HepG2 (cell line): Measurements from ENCODE around the gene C15orf62. TPM values are rescaled to one million over a fixed set of nuclear protein-coding genes. Genes with fewer than 3 reads are reported as not detected.

ENCODE experiments used
- ATAC-seq: fragments of 200-7000 bp; cut with Tn5 transposase; 3 replicates; pipeline ENCODE4 v1.9.1; 2020; ENCODE audit warnings: mild to moderate bottlenecking, moderate library complexity
- BruUV-seq: library from RNA; stranded (reverse); fragments of 400-500 nt; replicated peaks from 2 replicates; lab custom pipeline; 2021; lab: Mats Ljungman, UMichigan
- CTCF ChIA-PET: fragments of 300-600 bp; formaldehyde crosslinking; extraction: SDS; loops from one replicate; lab custom pipeline; 2021; ENCODE audit warnings: low total read pairs, inconsistent platforms, low intra/inter-chr PET ratio; lab: Yijun Ruan, JAX
- POLR2A ChIA-PET: fragments of 350-600 bp; sonication (Branson Sonifier 250); formaldehyde crosslinking; loops from one replicate; lab custom pipeline; 2020; ENCODE audit warnings: antibody characterized with exemption, inconsistent platforms; lab: Yijun Ruan, JAX
- DNase-seq: peaks from one replicate; pipeline ENCODE4 v3.0.0-alpha.2; 2015; ENCODE audit warnings: low spot score
- FAIRE-seq: peaks from 3 replicates; lab custom pipeline; 2011; peaks lifted over from hg19 to GRCh38; lab: Jason Lieb, UNC
- H2AFZ ChIP-seq: one replicate; pipeline ENCODE4 v1.6.1; 2011; ENCODE audit warnings: low read length, inconsistent platforms
- H3K27ac ChIP-seq: fragments of 300-600 bp; 3 replicates; pipeline ENCODE4 v1.8.0; 2011; ENCODE audit warnings: mixed run types, mild to moderate bottlenecking, mixed read lengths, low read length, inconsistent platforms; ENCODE audit not compliant: insufficient read depth; ENCODE audit errors: extremely low read length
- H3K27me3 ChIP-seq, 2 experiments: fragments of 200-600 bp in 1 of 2; 2 replicates in 1 of 2; 3 replicates in 1 of 2; pipeline versions ENCODE4 v1.6.0 to v1.8.0; 2011; ENCODE audit warnings: low read length in 2 of 2, mild to moderate bottlenecking in 2 of 2, moderate library complexity in 2 of 2, inconsistent platforms in 1 of 2; ENCODE audit not compliant: insufficient read depth in 2 of 2, control insufficient read depth in 1 of 2
- H3K36me3 ChIP-seq, 2 experiments: fragments of 200-600 bp in 1 of 2; replicated peaks in 1 of 2; 2 replicates in 1 of 2; 3 replicates in 1 of 2; pipeline versions ENCODE4 v1.5.1 to v1.8.0; 2011; ENCODE audit warnings: low read length in 2 of 2, inconsistent platforms in 1 of 2; ENCODE audit not compliant: insufficient read depth in 2 of 2, control insufficient read depth in 1 of 2
- H3K4me1 ChIP-seq: 2 replicates; pipeline ENCODE4 v1.5.1; 2012; ENCODE audit warnings: low read length, inconsistent platforms; ENCODE audit not compliant: insufficient read depth
- H3K4me2 ChIP-seq: 2 replicates; pipeline ENCODE4 v1.6.0; 2011; ENCODE audit warnings: low read depth, low read length, inconsistent platforms
- H3K4me3 ChIP-seq, 3 experiments: fragments of 200-600 bp in 1 of 3; sonication (generic), shearing (Covaris generic) in 1 of 3; replicated peaks in 1 of 3; 2 replicates each; pipeline ENCODE4 v1.5.1; 2011 to 2016; ENCODE audit warnings: low read length in 3 of 3, inconsistent platforms in 2 of 3, low read depth in 2 of 3, mild to moderate bottlenecking in 2 of 3, control low read depth in 1 of 3, mixed read lengths in 1 of 3; ENCODE audit not compliant: insufficient read depth in 1 of 3
- H3K79me2 ChIP-seq: one replicate; pipeline ENCODE4 v1.6.1; 2011; ENCODE audit warnings: low read length, inconsistent platforms; ENCODE audit not compliant: insufficient read depth
- H3K9ac ChIP-seq: 2 replicates; pipeline ENCODE4 v1.6.0; 2011; ENCODE audit warnings: mild to moderate bottlenecking, low read depth, low read length, inconsistent platforms; ENCODE audit not compliant: insufficient read depth
- H3K9me3 ChIP-seq: 2 replicates; pipeline ENCODE4 v1.5.1; 2012; ENCODE audit warnings: mild to moderate bottlenecking, low read length
- H4K20me1 ChIP-seq: 2 replicates; pipeline ENCODE4 v1.6.0; 2011; ENCODE audit warnings: inconsistent platforms, mild to moderate bottlenecking, low read length, moderate library complexity; ENCODE audit not compliant: insufficient read depth
- ARHGAP35 ChIP-seq: sonication (generic); formaldehyde crosslinking; IDR thresholded peaks from 2 replicates; pipeline ENCODE4 v1.9.0; 2022; ENCODE audit warnings: mild to moderate bottlenecking, inconsistent platforms, moderate library complexity, missing genetic modification reagents, borderline replicate concordance
- FOXK2 ChIP-seq: fragments of 450-650 bp; IDR thresholded peaks from 2 replicates; pipeline ENCODE4 v1.6.1; 2016
- GPBP1L1 ChIP-seq: sonication (generic); formaldehyde crosslinking; IDR thresholded peaks from 2 replicates; pipeline ENCODE4 v1.5.0; 2020; ENCODE audit warnings: mild to moderate bottlenecking, missing genetic modification reagents
- HNRNPL ChIP-seq: fragments of 200-400 bp; formaldehyde crosslinking; IDR thresholded peaks from 2 replicates; pipeline ENCODE4 v1.6.1; 2017; ENCODE audit warnings: mild to moderate bottlenecking, low read depth, low read length
- KAT2B ChIP-seq: fragments of 150-350 bp; IDR thresholded peaks from 2 replicates; pipeline ENCODE4 v1.6.1; 2014; ENCODE audit warnings: low read depth, low read length, borderline replicate concordance
- KAT7 ChIP-seq: IDR thresholded peaks from 2 replicates; pipeline ENCODE4 v1.6.1; 2018; ENCODE audit warnings: borderline replicate concordance, missing compliant biosample characterization
- KLF16 ChIP-seq, 2 experiments: sonication (generic) in 1 of 2; formaldehyde crosslinking in 1 of 2; IDR thresholded peaks; 2 replicates each; pipeline versions ENCODE4 v1.6.1 to v1.8.0; 2016 to 2023; ENCODE audit warnings: missing genetic modification reagents in 2 of 2, missing compliant biosample characterization in 1 of 2
- MED13 ChIP-seq: sonication (generic); formaldehyde crosslinking; IDR thresholded peaks from 2 replicates; pipeline ENCODE4 v1.5.0; 2020; ENCODE audit warnings: missing genetic modification reagents
- NR3C1 ChIP-seq: sonication (generic); formaldehyde crosslinking; IDR thresholded peaks from 2 replicates; pipeline ENCODE4 v1.4.0; 2020; ENCODE audit warnings: missing genetic modification reagents
- ZMYM2 ChIP-seq: sonication (generic); formaldehyde crosslinking; IDR thresholded peaks from 2 replicates; pipeline ENCODE4 v1.8.0; 2022; ENCODE audit warnings: mild to moderate bottlenecking, missing genetic modification reagents
- ZSCAN25 ChIP-seq: sonication (generic); formaldehyde crosslinking; IDR thresholded peaks from 2 replicates; pipeline ENCODE4 v1.8.0; 2022; ENCODE audit warnings: mild to moderate bottlenecking, missing genetic modification reagents
- WGBS: methylation state at CpG from one replicate; pipeline ENCODE4 v1.1.6; 2017; ENCODE audit warnings: low lambda C conversion rate; 5-methylcytosine and 5-hydroxymethylcytosine counted together
- in situ Hi-C: cut with HindIII; loops from 2 replicates; pipeline ENCODE4 v1.10.0; 2017; ENCODE audit warnings: low pct_unique_long_range_greater_than_20kb; ENCODE audit not compliant: extremely low pct_ligation_motif_present
- intact Hi-C: fragments of 100-400 bp; cut with micrococcal nuclease; formaldehyde crosslinking; loops from one replicate; pipeline ENCODE4 v1.10.0; 2022; ENCODE audit not compliant: unreplicated experiment
- polyA plus RNA-seq, 8 experiments: library from polyadenylated mRNA; depleted of rRNA in 3 of 8; stranded (reverse) in 7 of 8; unstranded in 1 of 8; fragments of >200 nt; fragmentation: Illumina TruSeq in 4 of 8; extraction: Trizol in 4 of 8; gene quantifications; 2 replicates each; pipeline versions ENCODE4 v1.2.1 to v1.2.3, GENCODE V29; 2011 to 2016; ENCODE audit warnings: low read depth in 4 of 8, missing spikeins in 1 of 8, mixed read lengths in 1 of 8; ENCODE audit not compliant: insufficient read depth in 1 of 8
- total RNA-seq, 5 experiments: library from RNA; depleted of rRNA; stranded (reverse); fragments of >200 nt; fragmentation: Illumina TruSeq; extraction: Trizol; gene quantifications; 2 replicates each; pipeline ENCODE4 v1.2.3, GENCODE V29; 2016; ENCODE audit warnings: low read depth in 1 of 5

Gene C15orf62
- total and polyA plus RNA-seq, 2 of the 13 experiments (the other 11 are each of a cell fraction or from before 2014, with no cell fraction given), result 0.51 to 1.1 TPM

- ChIA-PET POLR2A (no interaction called here), CTCF (no interaction called here)
- H3K79me2 ChIP-seq, result no peaks in the 10 kb centered on the region
- H4K20me1 ChIP-seq, result no peaks in the 10 kb centered on the region
- H3K9me3 ChIP-seq, result no peaks in the 10 kb centered on the region
- BruUV-seq, result no TSS peak
- FAIRE-seq (no peak), DNase-seq (no peak), ATAC-seq (no peak)
- no peaks in the 10 kb centered on the region for H3K27me3 ChIP-seq
- H3K27ac ChIP-seq, result no peak overlapping the region
- WGBS, result 75% methylated on average over 2 of the region's 2 CpGs
- peaks cover 0 to 23% of the 10 kb centered on the region in 2 experiments; a peak in 3 of 5 replicates for H3K36me3 ChIP-seq
- H3K4me2 ChIP-seq, result no peak overlapping the region
- H3K4me1 ChIP-seq, result no peaks in the 10 kb centered on the region
- no peak overlapping the region for H3K4me3 ChIP-seq
- H3K9ac ChIP-seq, result no peak overlapping the region
- intact Hi-C loops (no loop called here), in situ Hi-C loops (no loop called here)
- TF ChIP-seq ARHGAP35 (CRISPR knock-in tag) (no peak), HNRNPL (no peak), ZMYM2 (CRISPR knock-in tag) (no peak), ZSCAN25 (no peak), KAT7 (CRISPR knock-in tag) (no peak)
- H2AFZ ChIP-seq, result no peak overlapping the region
Measured at GRCh38 chr15:40723919-40724318, 45.9 kb upstream of the C15orf62 start.

- in situ Hi-C loops, result no loop called here
- BruUV-seq, result no TSS peak
Measured at GRCh38 chr15:40731034-40731433, 38.7 kb upstream of the C15orf62 start.

More at GRCh38 chr15:40731034-40731433, 38.7 kb upstream of the C15orf62 start:
- Histone ChIP-seq H3K36me3 (peaks cover 8 to 56% of the 10 kb centered on the region in 2 experiments), H3K4me2 (no peak overlapping the region), H3K9me3 (no peaks in the 10 kb centered on the region), H3K9ac (no peak overlapping the region), H2AFZ (no peak overlapping the region), H3K27me3 (no peaks in the 10 kb centered on the region), H3K27ac (no peak overlapping the region), H3K4me1 (no peaks in the 10 kb centered on the region), H3K79me2 (no peaks in the 10 kb centered on the region), H3K4me3 (no peak overlapping the region), H4K20me1 (no peaks in the 10 kb centered on the region)
- CTCF ChIA-PET, result no interaction called here
- no peak for TF ChIP-seq NR3C1
- TF ChIP-seq FOXK2, result no peak
- TF ChIP-seq GPBP1L1 (CRISPR knock-in tag), result no peak
- TF ChIP-seq KLF16 (CRISPR knock-in tag; IDR thresholded peaks at IDR 0.05), result no peak
- TF ChIP-seq MED13, result no peak
- no peak for TF ChIP-seq KAT2B
- WGBS, result 90% methylated on average over 3 of the region's 3 CpGs
- no peak for DNase-seq
- ATAC-seq, result no peak
- POLR2A ChIA-PET, result no interaction called here
- no peak for FAIRE-seq
- intact Hi-C loops, result no loop called here
